ENCODE measurements around the gene SLC4A9.
A peak's percentile ranks its signal among the peaks of the same experiment; 100 is the strongest.
"Not testable (repeated sequence)": the region's sequence is repeated elsewhere in the genome, so short reads cannot be mapped to it uniquely, and the experiment has no call there.

SLC4A9 gene

GRCh38 chr5:140338908-140339307 is 21.1 kb upstream of the SLC4A9 start:
- no peak for DNase-seq

GRCh38 chr5:140339636-140340035 is 20.4 kb upstream of the SLC4A9 start:
- DNase-seq = no peak

GRCh38 chr5:140340605-140341121 is 19.3 kb upstream of the SLC4A9 start:
- DNase-seq = no peak

- no peak for DNase-seq
Observed at GRCh38 chr5:140341591-140341990, 18.4 kb upstream of the SLC4A9 start.

DNA sequence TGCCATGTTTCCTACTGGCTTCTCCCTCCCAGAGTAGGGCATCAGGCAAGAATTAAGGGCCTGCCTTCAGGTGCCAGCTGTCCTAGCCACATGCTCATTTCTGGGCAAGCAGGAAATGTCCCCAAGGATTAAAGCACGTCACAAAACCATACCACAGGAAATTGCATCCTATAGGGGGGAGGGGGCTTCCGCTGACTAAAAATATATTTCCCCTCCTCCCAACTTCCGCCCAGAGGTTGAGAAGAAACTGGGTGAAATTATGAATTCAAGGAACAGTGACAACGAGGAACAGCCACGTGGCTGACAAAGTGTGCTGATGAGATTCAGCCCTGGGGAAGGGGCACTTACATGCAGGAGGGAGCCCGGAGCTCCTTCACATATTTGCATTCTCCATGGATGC is 17.7 kb upstream of the SLC4A9 start:
- DNase-seq = no peak

- DNase-seq = no peak
Observed at GRCh38 chr5:140342896-140343295, 17.1 kb upstream of the SLC4A9 start.

DNA sequence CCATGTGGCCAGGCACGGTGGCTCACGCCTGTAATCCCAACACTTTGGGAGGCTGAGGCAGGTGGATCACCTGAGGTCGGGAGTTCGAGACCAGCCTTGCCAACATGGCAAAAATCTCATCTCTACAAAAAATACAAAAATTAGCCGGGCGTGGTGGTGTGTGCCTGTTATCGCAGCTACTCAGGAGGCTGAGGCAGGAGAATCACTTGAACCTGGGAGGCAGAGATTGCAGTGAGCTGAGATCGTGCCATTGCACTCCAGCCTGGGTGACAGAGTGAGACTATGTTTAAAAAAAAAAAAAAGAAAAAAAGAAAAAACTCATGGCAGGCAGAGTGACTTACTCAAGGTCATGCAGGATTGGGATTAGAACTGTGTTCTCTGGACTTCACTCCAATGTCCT is 16.1 kb upstream of the SLC4A9 start:
- DNase-seq = not testable (repeated sequence)

DNA sequence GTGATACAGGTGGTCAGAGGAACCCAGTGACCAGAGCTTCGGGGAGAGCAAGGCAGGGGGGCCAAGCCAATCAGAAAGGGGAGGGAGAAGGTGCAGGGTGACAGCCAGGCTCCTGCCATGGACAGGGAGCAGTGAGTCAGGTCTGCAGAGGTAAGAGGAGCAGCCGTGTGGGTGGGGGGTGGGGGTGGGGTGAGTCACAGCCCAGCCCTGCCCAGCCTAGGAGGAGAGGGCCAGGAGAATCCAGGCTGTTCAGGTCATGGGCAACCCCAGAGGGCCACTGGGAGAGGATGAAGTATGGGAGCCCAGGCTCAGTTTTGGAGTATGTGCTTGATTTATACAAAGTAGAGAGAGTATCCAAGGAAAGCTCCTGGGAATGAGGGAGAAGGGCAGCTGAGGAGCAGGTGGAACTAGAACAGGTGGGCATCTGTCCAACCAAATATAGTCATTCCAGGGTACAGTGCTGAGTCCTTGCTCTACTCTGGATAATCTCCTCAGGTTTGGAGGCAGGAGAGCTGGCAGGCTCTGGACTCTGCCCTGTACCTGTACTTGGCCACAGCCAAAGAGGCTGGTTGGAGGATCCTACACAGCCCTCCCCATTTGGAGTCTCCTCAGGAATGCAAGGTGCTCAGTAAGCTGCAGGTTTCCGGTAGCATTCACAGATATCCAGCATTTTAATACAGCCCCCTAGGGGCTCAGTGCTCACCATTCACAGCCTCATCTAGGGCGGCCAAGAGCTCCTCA is 15.1 kb upstream of the SLC4A9 start:
- peak; percentile 28 for DNase-seq

- no peak for DNase-seq
Observed at GRCh38 chr5:140345919-140346347, 14.1 kb upstream of the SLC4A9 start.

DNA sequence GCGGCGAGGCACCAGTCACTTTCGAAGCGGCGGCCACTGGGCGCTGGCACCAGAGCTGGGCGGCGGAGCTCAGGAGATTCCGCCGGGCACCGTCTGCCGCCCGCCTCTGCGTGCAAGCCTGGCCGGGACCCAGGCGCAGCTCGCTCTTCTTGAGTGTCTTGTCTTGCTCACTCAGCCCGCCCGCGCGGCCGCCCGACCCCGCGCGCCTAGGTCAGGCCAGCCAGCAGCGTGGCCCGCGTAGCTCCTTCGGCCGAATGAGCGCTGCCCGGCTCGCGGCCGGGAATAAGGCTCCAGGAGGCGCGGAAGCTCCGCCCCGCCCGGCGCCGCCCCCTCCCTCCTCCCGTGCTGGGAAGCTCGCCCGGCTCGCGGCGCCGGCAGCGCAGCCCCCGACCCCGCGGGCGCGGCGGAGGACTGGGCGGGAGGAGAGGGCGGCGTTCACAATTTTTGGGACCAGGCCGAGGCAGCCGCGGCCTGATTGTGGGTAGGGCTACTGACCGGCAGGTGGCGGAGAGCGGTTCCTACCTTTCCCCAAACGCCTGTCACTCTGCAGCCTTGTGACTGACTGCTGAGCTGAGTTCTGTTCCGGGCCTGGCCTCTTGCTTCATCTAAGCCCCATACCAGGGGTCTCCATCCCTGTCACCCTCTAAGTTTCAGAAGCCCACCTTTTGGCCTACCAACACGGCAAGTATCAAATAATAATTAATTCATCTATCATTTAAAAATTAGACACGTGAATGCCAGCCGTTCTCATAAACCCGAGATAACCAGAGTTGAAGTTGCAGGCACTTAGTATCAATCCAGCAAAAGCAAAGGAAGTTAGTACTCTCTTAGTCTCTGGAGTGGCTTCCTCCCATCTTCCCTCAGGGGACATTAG is 13.4 kb upstream of the SLC4A9 start, which contains the start of gene HBEGF:
Gene HBEGF (minus strand): TSS at position 256 of the 874 bp plus-strand sequence. CDS start 275 bp downstream, outside the sequence.
- DNase-seq = peak; percentile 49

DNA sequence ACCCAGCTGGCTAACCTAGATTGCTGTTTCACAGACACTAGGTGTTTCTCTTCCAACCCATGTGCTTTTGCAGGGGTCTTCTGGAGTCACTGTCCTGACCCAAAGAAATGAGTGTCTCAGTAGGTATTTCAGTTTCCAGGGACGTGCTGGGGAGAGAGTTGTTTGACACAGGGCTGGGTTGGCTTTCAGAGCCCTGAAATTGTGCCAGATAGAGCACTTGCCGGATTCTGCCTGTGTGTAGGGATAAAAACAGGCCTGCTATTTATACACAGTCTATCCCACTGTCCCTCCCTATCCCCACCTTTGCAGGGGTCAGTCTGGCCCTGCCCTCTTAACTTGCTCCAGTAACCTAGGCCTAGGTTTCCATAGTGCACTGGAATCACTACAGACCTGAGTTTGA is 12.6 kb upstream of the SLC4A9 start:
- no peak for DNase-seq

DNA sequence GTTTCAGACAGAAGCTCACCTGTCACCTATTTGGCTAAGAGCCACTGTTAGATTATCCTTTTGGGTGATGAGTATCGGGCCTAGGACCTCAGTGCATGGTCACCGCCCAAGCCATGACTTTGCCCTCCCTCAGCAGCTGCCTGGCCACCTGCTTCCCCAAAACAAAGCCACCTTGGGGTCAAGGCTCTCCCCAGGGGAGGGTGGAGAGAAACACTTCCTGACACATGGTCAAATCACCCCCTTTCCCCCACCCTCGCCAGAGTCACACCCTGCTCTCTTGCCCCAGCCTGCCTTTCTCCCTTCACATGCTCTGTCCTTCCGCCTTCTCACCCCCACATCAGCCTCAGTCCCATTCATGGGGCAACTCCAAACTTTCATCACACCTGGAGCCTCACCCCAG is 11.9 kb upstream of the SLC4A9 start:
- no peak for DNase-seq

- no peak for DNase-seq
Observed at GRCh38 chr5:140349244-140349643, 10.8 kb upstream of the SLC4A9 start.

- peak; percentile 9 for DNase-seq
Observed at GRCh38 chr5:140351609-140352334, 8.2 kb upstream of the SLC4A9 start.

DNA sequence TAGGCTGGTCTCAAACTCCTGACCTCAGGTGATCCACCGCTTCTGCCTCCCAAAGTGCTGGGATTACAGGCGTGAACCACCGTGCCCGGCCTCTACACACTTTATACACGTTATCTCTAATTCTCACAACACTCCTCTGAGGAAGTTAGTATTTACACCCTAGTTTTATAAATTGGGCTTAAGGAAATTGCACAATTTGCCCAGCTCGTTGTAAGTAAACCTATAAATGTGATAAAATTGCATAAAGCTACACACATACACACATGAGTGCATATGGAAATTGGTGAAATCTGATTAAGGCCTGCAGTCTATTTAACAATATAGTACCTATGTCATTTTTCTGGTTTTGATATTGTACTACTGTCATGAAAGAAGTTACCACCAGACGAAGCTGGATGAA is 4.4 kb upstream of the SLC4A9 start:
- DNase-seq = no peak

DNA sequence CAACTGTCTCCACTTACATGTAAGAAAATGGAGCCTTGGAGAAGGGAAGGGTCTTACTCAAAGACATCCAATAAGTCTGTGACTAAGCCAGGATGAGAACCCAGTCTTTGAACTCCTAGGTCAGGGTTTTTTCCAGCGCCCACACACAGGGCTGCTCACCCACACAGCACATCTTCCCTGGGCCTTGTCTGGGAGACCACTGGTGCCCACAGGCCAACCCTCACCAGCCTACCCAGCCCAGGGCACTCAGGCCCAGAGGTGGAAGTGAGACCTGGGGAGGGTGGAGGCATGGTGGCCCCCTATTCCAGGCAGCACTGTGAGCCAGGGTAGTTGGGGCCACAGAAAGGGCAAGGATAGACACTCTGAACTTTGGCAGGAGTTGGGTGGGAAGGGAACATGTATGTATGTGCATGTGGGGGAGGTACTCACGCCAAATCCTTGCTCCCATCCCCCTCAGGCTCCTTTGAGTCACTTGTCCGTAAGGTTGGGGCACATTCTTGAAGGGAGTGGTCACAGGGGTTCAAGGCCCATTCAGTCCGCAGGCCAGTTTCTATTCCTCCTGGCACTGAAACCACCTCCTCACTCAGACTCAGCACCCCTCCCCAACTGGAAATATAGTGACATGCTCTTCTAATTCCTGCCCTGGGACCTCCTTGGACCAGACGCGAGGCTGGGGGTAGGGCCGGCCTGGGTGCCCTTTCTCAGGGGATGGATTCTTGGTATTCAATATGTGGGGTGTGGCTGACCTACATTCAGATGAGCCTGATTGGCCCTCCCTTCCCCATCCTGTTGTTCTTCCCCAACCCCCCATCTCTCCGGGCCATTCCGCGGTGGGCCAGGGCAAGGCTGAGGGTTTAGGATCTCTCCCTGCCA is 2.9 kb upstream of the SLC4A9 start:
- DNase-seq = no peak

- DNase-seq = peak; percentile 68
Observed at GRCh38 chr5:140357726-140358093, 2.3 kb upstream of the SLC4A9 start.

- DNase-seq = no peak
Observed at GRCh38 chr5:140358738-140359310, 1.2 kb upstream of the SLC4A9 start.

DNA sequence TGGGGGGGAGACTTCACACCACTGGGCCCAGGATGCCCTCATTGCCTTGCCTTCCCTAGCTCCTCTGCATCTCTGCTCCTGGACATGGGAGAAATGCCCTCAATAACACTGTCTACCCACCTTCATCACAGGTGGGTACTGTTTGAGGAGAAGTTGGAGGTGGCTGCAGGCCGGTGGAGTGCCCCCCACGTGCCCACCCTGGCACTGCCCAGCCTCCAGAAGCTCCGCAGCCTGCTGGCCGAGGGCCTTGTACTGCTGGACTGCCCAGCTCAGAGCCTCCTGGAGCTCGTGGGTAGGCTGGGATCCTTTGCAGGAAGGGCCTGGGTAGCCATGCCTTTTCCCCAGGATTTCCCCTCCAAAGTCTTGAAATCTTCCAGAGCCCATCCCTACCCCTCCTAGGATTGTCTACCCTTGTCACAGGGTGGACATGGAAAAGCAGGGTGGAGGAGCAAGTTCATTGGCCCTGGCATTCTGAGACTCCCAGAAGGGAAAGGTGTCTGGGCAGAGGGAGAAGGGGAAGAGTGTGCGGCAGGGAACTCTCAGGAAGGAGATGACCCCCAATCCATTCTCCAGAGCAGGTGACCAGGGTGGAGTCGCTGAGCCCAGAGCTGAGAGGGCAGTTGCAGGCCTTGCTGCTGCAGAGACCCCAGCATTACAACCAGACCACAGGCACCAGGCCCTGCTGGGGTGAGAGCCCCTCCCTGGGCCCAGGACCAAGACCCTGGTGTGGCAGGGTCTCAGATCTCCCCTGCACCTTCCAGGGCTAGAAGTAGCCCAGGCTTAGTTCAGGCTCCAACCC is 886 bp downstream of the SLC4A9 start:
- no peak for DNase-seq

DNA sequence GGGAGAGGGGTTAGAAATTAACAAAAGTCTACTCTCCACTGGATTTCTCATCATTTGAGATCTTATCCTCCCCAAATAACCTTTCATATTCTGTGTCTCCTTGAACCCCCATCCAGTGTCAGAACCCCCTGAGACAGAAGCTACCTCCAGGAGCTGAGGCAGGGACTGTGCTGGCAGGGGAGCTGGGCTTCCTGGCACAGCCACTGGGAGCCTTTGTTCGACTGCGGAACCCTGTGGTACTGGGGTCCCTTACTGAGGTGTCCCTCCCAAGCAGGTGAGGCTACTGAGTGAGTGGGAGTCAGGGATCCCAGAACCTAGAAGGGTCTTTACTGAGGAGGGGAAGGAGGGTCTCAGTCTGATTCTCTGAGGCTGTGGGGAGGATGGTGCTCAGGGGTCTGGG is 1.9 kb downstream of the SLC4A9 start:
- DNase-seq = no peak

GRCh38 chr5:140362311-140362710 is 2.3 kb downstream of the SLC4A9 start:
- DNase-seq = no peak
